Activated naive CD4-positive, alpha-beta T cell treated with anti-CD3 and anti-CD28 coated beads, Interleukin-2, amount 10 ng/mL, durations not matched to agents 7 days and 5 days (primary cell): ENCODE data around the gene CCL17.

ENCODE experiments used
- CTCF ChIA-PET: fragments of 350-600 bp; sonication (Branson Sonifier 250); formaldehyde crosslinking; loops from one replicate; lab custom pipeline; 2021; ENCODE audit warnings: antibody characterized with exemption; lab: Charles Lee
- DNase-seq: peaks from one replicate; pipeline ENCODE4 v3.0.0-alpha.2; 2020
- H3K27ac Mint-ChIP-seq: one replicate; pipeline ENCODE4 v1.8.0; 2021; ENCODE audit warnings: mild to moderate bottlenecking, moderate library complexity, mixed read lengths
- H3K27me3 Mint-ChIP-seq: one replicate; pipeline ENCODE4 v1.8.0; 2021; ENCODE audit warnings: mild to moderate bottlenecking, mixed read lengths
- H3K36me3 Mint-ChIP-seq: one replicate; pipeline ENCODE4 v1.8.0; 2021; ENCODE audit warnings: mixed read lengths
- H3K4me1 Mint-ChIP-seq: one replicate; pipeline ENCODE4 v1.8.0; 2021; ENCODE audit warnings: mixed read lengths
- H3K4me3 Mint-ChIP-seq: one replicate; pipeline ENCODE4 v1.8.0; 2021; ENCODE audit warnings: mild to moderate bottlenecking, moderate library complexity, mixed read lengths
- H3K9me3 Mint-ChIP-seq: one replicate; pipeline ENCODE4 v1.8.0; 2021; ENCODE audit warnings: mixed read lengths

CCL17 gene

GRCh38 chr16:57445510-57445909 is 40.9 kb downstream of the CCL17 start:
- CTCF ChIA-PET: interaction anchor here (1.1 to 2.5 kb wide), 2 partner anchors 16 to 28 kb away, joined by 4 to 14 read pairs; partner anchors contain the start of gene POLR2C
- H3K27ac Mint-ChIP-seq: no peak overlapping the region
- H3K4me3 Mint-ChIP-seq: peak overlapping the region; percentile 33
- no peak for DNase-seq
- peaks cover 38% of the 10 kb centered on the region for H3K4me1 Mint-ChIP-seq
- peaks cover 16% of the 10 kb centered on the region for H3K36me3 Mint-ChIP-seq
- no peaks in the 10 kb centered on the region for H3K27me3 Mint-ChIP-seq
- peaks cover 7% of the 10 kb centered on the region for H3K9me3 Mint-ChIP-seq

DNA sequence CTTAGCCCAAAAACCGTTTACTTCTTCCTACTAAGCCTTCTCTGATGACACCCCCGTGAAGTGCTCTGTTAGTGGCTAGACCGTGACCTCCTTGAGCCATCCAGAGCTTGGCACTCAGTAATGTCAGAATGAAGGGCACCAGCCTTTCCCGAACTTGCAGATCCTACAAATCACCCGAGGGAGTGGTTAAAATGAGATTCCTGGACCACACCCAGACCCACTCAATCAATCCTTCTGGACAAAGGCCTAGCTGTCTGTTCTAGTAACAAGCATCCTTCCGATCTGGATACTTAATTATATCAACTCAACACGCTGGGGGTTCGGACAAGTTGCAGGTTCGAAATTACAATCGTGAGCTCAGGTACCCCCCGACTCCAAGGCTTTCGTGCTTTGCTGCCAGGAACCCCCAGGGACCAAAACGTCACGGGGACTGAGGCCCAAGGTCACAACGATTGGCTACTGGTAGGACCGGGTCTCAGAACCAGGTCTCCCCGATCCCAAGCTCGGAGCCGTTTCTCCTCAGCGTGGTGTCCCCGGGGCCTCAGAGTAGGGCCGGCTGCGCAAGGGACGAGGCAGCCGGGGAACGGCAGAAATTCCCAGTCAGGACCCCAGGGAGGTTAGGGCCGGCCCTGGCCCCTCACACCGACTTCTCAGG is 42.1 kb downstream of the CCL17 start:
- H3K4me1 Mint-ChIP-seq: peaks cover 38% of the 10 kb centered on the region
- H3K4me3 Mint-ChIP-seq: peak overlapping the region; percentile 94
- peak overlapping the region; percentile 89 for H3K27ac Mint-ChIP-seq
- no peaks in the 10 kb centered on the region for H3K27me3 Mint-ChIP-seq
- H3K9me3 Mint-ChIP-seq: no peaks in the 10 kb centered on the region
- peak; percentile 52 for DNase-seq
- CTCF ChIA-PET: interaction anchor here (1.1 to 3.0 kb wide), 4 partner anchors 13 to 74 kb away, joined by 6 to 25 read pairs (median 10); partner anchors contain the start of gene POLR2C
- peaks cover 13% of the 10 kb centered on the region for H3K36me3 Mint-ChIP-seq

GRCh38 chr16:57447186-57447962 is 42.8 kb downstream of the CCL17 start, which contains the start of the genes CIAPIN1 and COQ9:
CIAPIN1 (minus strand) TSS chr16:57447385; CDS start chr16:57440928, 6,457 bp downstream.
COQ9 (plus strand) TSS chr16:57447479; CDS start chr16:57447506, 27 bp downstream.
- Mint-ChIP-seq H3K27me3 (no peaks in the 10 kb centered on the region), H3K4me1 (peaks cover 38% of the 10 kb centered on the region), H3K4me3 (peak within 1 kb of the TSS; percentile 94), H3K9me3 (no peaks in the 10 kb centered on the region), H3K27ac (peak within 1 kb of the TSS; percentile 89), H3K36me3 (peaks cover 12% of the 10 kb centered on the region)
- peak; percentile 97 for DNase-seq
- CTCF ChIA-PET: interaction anchor here (1.1 to 3.0 kb wide), 4 partner anchors 13 to 73 kb away, joined by 6 to 25 read pairs (median 10); partner anchors contain the start of gene POLR2C

DNA sequence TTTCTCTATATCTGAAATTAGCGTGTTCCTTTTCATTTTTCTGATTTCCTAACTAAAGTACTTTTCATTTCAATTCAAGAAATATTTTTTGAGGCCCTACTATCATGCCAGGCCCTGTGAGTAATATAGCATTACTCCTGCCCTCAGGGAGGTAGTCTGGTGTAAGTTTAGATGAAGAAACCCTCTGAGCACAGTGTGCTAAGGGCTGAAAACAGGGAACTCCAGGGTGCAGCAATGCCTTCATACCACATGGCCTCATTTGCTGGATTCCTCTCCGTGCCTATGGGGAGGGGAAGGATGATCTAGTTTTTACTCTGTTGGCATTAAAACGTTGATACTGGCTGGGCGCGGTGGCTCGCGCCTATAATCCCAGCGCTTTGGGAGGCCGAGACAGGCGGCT is 47.5 kb downstream of the CCL17 start:
- peaks cover 28% of the 10 kb centered on the region for H3K36me3 Mint-ChIP-seq
- H3K9me3 Mint-ChIP-seq: no peaks in the 10 kb centered on the region
- H3K27ac Mint-ChIP-seq: no peak overlapping the region
- peaks cover 20% of the 10 kb centered on the region for H3K4me1 Mint-ChIP-seq
- H3K27me3 Mint-ChIP-seq: no peaks in the 10 kb centered on the region
- H3K4me3 Mint-ChIP-seq: no peak overlapping the region
- CTCF ChIA-PET: interaction anchor here (1.1 kb wide), 2 partner anchors 9 to 10 kb away, joined by 3 to 5 read pairs; partner anchors contain the start of gene POLR2C
- DNase-seq: no peak

GRCh38 chr16:57462209-57462977 is 57.8 kb downstream of the CCL17 start, which contains the start of gene POLR2C:
POLR2C (plus strand) TSS chr16:57462679; CDS start chr16:57462725, 46 bp downstream.
- Mint-ChIP-seq H3K36me3 (peaks cover 19% of the 10 kb centered on the region), H3K4me3 (peak within 1 kb of the TSS; percentile 100), H3K27me3 (peaks cover 3% of the 10 kb centered on the region), H3K9me3 (no peaks in the 10 kb centered on the region), H3K27ac (peak within 1 kb of the TSS; percentile 97), H3K4me1 (peaks cover 28% of the 10 kb centered on the region)
- CTCF ChIA-PET: interaction anchor here (0.7 to 2.7 kb wide), 16 partner anchors 11 to 80 kb away, joined by 3 to 22 read pairs (median 4); partner anchors contain the start of genes CIAPIN1 and COQ9
- peak; percentile 94 for DNase-seq

- CTCF ChIA-PET: interaction anchor here (0.8 to 2.7 kb wide), 12 partner anchors 10 to 79 kb away, joined by 3 to 22 read pairs (median 4); partner anchors contain the start of genes CIAPIN1 and COQ9
- Mint-ChIP-seq H3K9me3 (no peaks in the 10 kb centered on the region), H3K36me3 (peaks cover 23% of the 10 kb centered on the region), H3K4me3 (peak overlapping the region; percentile 100), H3K27me3 (peaks cover 3% of the 10 kb centered on the region), H3K4me1 (peaks cover 28% of the 10 kb centered on the region), H3K27ac (peak overlapping the region; percentile 97)
- DNase-seq: no peak
Measured at GRCh38 chr16:57462978-57463362, 58.4 kb downstream of the CCL17 start.

- CTCF ChIA-PET: interaction anchor here (1.5 to 2.0 kb wide), 4 partner anchors 9 to 56 kb away, joined by 5 to 11 read pairs (median 7); no protein-coding TSS in a partner anchor
- Mint-ChIP-seq H3K4me3 (peak overlapping the region; percentile 100), H3K4me1 (peaks cover 28% of the 10 kb centered on the region), H3K36me3 (peaks cover 34% of the 10 kb centered on the region), H3K27me3 (peaks cover 3% of the 10 kb centered on the region), H3K9me3 (no peaks in the 10 kb centered on the region), H3K27ac (no peak overlapping the region)
- no peak for DNase-seq
Measured at GRCh38 chr16:57464523-57464922, 60.0 kb downstream of the CCL17 start.
